ENCODE results near the gene ALG14.
"Not testable (repeated sequence)": the region's sequence is repeated elsewhere in the genome, so short reads cannot be mapped to it uniquely, and the experiment has no call there.

ALG14 gene

GRCh38 chr1:95006681-95007080, 66.1 kb downstream of the ALG14 start:
- DNase-seq (ENCODE audit: low read depth), result no peak

GRCh38 chr1:95005584-95005983, 67.2 kb downstream of the ALG14 start:
- no peak for DNase-seq (ENCODE audit: low read depth)

- DNase-seq (ENCODE audit: low read depth), result no peak
Measured at GRCh38 chr1:95004013-95004412, 68.7 kb downstream of the ALG14 start.

GRCh38 chr1:95003433-95003738, 69.4 kb downstream of the ALG14 start:
- no peak for DNase-seq (ENCODE audit: low read depth)

- no peak for DNase-seq (ENCODE audit: low read depth)
Measured at GRCh38 chr1:95002540-95003432, 70.0 kb downstream of the ALG14 start.

GRCh38 chr1:95002164-95002539, 70.6 kb downstream of the ALG14 start:
- no peak for DNase-seq (ENCODE audit: low read depth)

GRCh38 chr1:94999456-95000131, 73.2 kb downstream of the ALG14 start:
- DNase-seq (ENCODE audit: low read depth), result no peak

GRCh38 chr1:94998748-94999147, 74.0 kb downstream of the ALG14 start:
- DNase-seq (ENCODE audit: low read depth), result no peak

- no peak for DNase-seq (ENCODE audit: low read depth)
Measured at GRCh38 chr1:94998114-94998513, 74.6 kb downstream of the ALG14 start.

GRCh38 chr1:94995536-94995935, 77.2 kb downstream of the ALG14 start:
- DNase-seq (ENCODE audit: low read depth), result not testable (repeated sequence)

GRCh38 chr1:94994805-94995204, 77.9 kb downstream of the ALG14 start:
- no peak for DNase-seq (ENCODE audit: low read depth)

- no peak for DNase-seq (ENCODE audit: low read depth)
Measured at GRCh38 chr1:94993931-94994645, 78.7 kb downstream of the ALG14 start.

GRCh38 chr1:94992863-94993563, 79.7 kb downstream of the ALG14 start:
- no peak for DNase-seq (ENCODE audit: low read depth)

GRCh38 chr1:94992161-94992560, 80.6 kb downstream of the ALG14 start:
- no peak for DNase-seq (ENCODE audit: low read depth)

GRCh38 chr1:94989911-94990473, 82.8 kb downstream of the ALG14 start:
- no peak for DNase-seq (ENCODE audit: low read depth)

GRCh38 chr1:94989398-94989797, 83.4 kb downstream of the ALG14 start:
- no peak for DNase-seq (ENCODE audit: low read depth)

- no peak for DNase-seq (ENCODE audit: low read depth)
Measured at GRCh38 chr1:94988356-94988755, 84.4 kb downstream of the ALG14 start.

- no peak for DNase-seq (ENCODE audit: low read depth)
Measured at GRCh38 chr1:94986783-94987182, 86.0 kb downstream of the ALG14 start.

GRCh38 chr1:94983171-94983739, 89.5 kb downstream of the ALG14 start:
- no peak for DNase-seq (ENCODE audit: low read depth)

GRCh38 chr1:94982398-94982797, 90.4 kb downstream of the ALG14 start:
- DNase-seq (ENCODE audit: low read depth), result no peak

GRCh38 chr1:94981575-94981973, 91.2 kb downstream of the ALG14 start:
- no peak for DNase-seq (ENCODE audit: low read depth)
